Activated CD4-positive, CD25-positive, alpha-beta regulatory T cell treated with anti-CD3 and anti-CD28 coated beads, Interleukin-2, amount 50 U/mL, for 24 hours (primary cell): ENCODE measurements around the gene YWHAH.

Source experiments
- ATAC-seq, 2 donors: fragments of 150-1000 bp; cut with Tn5 transposase; one replicate each; pipeline ENCODE4 v1.10.0; 2021; ENCODE audit warnings: mild to moderate bottlenecking in 1 of 2, moderate library complexity in 1 of 2

The YWHAH gene

DNA sequence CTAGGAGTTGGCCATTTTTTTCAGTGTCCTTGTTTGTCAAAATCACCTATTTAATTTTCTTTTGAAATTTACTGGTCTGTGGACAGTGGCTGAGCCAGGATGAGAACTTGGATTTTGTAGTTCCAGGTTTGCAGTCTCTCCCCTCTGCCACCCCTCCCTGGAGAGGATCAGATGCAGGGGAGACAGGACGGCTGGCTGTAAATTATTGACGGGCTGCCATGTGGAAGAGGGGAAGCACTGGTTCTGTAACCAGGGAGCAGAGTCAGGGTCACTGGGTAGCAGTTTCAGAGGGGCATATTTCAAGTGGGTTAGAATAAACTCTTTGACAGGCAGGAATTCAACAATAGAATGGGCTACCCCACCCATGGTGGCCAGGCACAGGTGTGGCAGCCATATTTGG, 20.6 kb upstream of the YWHAH start:
- ATAC-seq: no peak

DNA sequence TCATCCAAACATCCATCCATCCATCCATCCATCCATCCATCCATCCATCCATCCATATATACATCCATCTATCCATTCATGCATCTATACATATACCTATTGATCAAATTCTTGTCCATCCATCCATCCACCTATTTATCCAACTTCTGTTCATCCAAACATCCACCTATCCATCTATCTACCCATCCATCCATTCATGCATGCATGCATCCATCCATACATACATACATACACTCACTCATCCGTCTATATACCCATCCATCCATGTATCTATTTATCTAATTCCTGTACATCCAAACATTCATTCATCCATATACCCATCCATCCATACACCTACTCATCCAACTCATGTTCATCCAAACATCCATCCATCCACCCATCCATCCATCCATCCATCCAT, 19.3 kb upstream of the YWHAH start:
- ATAC-seq: no peak

DNA sequence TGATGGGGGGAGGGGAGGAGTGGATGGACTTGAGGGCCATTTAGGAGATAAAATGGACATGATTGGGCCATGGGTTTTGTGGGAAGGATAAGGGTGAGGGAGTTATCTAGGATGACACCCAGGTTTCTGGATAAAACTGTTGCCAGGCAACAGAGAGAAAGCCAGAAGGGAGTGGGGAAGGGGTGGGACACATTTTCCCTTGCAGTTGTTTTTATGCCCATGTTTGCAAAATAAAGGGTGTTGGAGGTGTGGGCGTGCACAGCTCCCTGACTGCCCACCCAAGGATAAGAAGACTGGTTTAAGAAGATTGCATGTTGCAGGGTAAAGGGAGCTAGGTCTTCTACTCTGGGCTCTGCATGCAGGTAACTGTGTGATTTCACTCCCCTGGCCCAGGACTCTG, 18.3 kb upstream of the YWHAH start:
- no peak for ATAC-seq

DNA sequence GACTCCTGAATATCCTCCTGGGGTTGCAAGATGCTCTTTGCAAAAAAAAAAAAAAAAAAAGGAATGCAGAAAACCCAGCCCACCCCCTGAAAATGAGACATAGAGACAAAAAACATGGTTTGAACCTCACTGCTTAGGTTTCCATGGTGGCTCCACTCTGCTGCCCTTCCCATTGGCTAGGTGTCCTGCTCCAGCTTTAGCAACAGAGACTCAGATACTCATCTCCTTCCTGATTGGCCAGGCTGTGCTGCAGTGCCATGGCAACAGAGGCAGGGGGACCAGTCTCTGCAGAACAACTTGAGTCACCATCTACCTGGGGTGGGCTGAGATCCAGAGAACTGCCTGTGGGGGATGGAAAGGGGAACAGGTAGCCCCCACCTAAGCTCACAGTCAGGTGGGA, 17.4 kb upstream of the YWHAH start:
- no peak for ATAC-seq

DNA sequence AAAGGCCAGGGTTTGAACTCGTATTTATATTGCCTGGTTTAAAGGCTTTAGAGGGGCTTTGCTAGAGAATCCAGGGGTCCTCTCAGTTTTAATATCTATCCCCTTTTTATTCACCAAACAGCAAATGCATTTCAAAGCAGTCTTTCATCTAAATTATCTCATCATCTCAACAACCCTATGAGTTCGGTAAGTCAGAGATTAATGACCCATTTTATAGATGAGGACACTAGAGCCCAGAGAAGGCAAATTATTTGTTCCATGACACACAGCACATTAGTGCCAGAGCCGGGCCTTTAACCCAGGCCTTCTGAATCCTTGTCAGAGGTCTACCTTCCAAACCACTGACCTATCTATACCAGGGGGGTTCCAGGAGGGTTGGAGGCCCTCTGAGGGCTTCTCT, 16.8 kb upstream of the YWHAH start:
- ATAC-seq: no peak

DNA sequence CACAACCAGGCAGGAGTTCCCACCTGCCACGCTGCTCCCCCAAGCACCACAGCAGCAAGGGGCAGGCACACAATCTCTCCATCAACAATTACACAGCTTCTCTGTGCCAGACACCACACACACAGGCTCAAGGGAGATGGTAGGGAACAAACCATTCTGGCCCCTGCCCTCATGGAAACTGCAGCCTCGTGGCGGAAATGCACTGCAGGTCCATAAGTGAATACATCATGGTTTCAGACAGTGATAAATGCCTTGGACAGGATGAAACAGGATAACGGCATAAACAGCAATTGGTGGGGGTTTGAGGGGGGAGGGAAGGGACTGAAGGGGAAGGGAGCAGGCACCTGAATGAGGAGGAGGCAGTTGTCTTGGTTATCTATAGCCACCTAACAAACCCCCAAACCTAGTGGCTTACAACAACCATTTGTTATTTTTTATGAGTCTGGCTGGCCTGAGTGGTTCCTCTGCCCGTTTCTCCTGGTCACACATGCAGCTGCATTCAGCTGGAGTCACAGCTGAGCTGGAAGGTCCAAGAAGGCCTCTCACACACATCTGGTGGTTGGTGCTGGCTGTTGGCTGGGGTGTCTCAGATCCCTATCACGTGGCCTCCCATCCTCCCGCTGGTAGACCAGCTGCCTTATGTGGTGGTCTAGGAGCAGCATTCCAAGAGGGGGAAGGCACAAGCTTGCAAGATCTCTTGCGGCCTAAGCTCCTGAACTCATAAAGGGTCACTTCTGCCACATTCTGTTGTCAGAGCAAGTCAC, 15.0 kb upstream of the YWHAH start:
- no peak for ATAC-seq

DNA sequence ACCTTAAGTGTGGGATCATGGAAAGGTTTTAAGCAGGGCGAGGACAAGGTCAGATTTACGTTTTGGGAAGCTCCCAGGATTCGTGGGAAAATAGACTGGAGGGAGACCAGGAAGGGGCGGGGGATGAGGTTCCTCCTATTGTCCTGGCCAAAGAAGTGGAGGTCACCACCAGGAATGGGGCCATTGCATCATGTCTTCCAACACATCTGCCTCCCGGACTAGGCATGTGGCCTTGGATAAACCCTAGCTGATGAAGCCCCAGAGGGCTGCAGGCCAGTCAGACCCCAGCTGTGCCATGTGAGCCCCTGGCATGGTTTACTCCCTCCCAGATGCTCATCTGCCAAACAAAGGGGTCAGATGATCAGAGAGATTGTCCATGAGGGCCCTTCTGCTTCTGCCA, 11.5 kb upstream of the YWHAH start:
- no peak for ATAC-seq

DNA sequence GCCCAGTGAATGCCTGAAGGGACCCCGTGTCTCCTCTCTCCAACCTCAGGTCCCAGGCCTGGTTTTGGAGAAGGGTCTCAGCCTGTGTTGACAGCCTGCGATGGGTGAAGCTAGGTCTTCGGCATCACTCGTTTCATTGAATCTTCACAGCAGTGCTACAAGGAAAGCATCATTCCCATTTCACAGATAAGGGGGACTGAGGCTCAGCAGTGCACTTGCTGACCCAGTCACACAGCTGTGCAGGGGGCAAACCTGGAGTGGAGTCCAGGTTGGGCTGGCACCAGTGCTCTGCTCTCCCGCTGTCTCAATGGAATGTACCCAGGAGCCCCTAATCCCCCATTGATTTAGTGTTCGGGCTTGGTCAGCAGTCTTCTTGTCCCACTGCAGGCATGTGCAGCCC, 10.9 kb upstream of the YWHAH start:
- ATAC-seq: no peak

DNA sequence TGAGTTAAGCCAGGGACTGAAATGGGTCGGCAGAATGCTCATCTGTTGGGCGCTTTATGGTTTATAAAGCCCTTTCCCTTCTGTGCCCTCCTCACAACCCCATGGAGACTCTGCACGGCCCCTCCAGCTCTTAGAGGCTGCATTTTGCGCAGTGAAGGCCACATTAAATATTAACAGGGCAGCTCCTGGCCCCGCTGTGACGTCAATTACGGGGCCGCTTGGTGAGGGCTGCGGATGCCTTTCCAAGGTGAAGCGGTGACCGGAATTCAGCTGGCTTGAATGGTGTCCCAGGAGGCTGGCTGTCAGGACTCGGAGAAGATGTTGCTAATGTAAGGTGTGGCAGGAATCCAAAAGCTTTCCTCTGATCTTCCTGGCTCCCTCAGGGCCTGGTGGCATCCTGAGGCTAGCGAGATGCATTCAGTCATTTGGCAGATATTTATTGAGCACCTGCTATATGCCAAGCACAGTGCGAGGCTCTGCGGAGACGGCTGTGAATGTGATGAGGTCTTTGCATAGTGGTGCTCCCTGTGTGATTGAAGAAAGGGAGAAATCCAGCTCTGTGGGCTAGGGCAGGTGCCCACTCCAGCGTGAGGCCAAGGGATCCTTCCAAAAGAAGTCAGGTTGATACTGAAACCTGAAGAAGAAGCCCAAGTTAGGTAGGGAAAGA, 10.4 kb upstream of the YWHAH start:
- ATAC-seq: no peak

DNA sequence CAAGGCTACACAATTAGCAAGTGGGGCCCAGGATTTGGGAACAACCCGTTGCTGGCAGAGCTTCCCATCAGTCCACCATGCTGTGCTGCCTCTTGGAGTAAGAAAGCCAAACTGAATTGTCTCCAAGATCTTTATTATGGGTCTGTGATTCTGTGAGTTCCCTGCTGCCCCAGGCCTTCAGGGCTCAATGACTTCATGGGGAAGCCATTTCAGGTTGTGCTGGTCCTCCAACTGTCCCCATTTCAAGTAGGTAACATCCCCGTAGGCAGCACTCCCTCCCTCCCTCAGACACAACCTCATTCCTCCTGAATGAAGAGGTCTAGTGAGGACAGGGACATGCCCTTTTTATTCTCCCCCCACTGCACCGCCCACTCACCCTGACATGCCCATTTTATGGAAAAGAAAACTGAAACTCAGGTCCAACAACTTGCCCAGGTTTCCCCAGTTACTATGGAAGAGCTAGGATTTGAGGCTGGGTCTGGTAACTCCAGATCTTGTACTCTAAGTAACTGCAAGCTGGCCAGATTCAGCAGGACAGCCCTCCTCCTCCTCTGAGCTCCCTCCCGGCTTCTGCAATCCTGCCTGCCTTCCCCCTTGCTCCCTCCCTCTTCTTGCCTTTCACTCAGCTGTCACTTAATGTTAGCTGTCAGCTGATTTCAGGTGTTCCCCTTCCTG, 8.2 kb upstream of the YWHAH start:
- ATAC-seq: no peak

DNA sequence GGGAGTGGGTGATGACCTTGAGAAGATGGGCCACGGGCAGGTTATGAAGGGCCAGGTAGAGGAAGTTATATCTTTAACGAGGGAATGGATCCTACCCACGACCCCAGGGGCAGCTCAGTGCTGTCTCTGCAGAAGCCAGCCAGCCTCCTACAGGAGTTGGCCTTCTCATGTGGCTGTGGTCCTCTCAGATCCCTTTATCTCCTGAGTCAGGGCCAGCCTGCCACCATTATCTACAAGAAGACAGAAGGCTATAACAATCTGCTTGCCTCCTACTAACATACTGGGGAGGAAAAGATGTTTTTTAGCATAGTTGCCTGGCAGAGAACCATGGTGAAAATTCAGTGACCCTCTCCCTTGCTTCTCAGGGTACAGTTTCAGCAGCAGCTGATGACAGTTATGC, 7.0 kb upstream of the YWHAH start:
- ATAC-seq: no peak

DNA sequence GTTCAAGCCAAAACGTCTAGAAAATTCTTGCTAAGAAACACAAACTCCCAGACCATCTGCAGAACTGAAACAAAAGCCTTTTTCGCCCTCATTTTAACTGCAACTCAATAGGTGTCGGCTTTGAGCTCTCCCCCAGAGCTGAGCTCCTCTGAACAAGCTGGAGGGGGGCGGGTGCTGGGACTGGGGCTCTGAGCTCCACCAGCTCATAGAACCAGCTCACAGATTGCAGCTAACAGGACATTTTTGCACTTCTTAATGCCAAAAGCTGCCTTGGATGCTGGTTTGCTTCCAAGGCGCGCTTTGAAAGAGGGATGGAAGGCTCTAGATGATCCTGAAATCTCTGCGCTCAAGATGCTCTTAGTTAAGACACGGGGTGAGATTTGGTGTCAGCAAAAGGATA, 6.0 kb upstream of the YWHAH start:
- no peak for ATAC-seq

DNA sequence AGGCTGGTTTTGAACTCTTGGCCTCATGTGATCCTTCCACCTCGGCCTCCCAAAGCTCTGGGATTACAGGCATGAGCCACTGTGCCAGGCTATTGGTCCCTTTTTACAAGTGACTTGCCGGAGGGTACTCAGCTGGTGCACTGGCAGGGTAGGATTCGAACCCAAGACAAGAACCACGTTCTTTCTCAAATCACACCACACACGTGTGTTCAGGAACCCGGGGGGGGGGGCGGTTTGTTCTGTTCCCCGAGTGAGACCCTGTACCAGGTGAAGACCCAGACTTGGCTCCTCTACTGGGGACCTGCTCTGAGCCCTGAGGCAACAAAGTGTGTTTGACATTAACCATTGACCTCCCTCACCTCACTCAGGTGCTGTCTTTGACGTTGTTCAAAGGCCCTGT, 3.8 kb upstream of the YWHAH start:
- no peak for ATAC-seq

DNA sequence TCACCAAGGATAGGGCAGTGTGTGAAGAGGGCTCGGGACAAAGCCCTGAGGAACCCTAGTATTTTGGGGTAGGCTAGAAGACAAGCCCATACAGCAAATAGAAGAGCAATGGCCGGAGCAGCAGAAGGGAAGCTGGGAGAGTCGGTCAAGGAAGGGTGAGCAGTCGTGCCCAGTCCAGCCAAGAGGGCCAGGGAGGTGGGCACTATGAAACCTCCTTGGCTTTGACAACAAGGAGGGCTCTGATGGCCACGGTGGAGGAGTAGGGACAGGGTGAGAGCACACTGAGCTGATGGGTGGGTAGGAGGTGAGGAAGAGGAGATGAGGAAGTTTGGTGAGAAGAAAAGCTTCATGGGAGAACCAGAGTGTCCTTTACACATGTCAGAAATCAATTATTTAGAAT, 2.2 kb upstream of the YWHAH start:
- no peak for ATAC-seq

DNA sequence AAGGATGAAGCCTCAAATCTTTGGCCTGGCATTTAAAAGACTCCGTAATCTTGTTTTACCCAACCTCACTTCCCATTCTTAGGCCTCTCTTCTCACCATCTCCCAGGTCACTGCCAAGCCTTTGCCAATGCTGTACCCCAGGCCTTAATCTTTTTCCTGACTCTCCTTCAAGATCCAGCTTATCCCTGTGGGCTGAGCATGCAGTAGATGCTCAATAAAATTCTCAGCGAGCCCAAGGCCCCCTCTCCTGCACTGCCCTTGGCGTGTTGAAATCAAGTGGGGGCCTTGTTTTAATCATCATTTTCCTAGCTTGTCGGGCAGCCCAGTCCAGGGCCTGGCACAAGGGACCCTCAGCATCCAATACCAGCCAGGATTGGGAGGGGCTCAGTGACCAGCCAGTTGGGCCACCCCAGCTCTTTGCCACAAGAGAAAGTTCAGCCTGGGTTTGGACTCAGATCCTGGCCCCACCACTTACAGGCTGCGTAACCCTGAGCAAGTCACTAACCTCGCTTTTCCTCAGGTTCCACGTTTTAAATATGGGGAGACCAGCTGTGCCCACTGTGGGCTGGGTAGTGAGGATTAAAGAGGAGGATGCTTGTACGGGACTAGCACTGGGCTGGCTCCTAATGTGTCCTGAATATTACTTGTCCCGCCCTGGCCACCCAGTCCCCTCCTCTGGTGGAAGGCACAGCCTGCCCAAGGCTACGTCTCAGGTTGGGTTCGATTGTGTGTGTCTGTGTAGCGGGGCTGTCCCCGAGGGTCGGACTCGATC, 943 bp upstream of the YWHAH start:
- no peak for ATAC-seq

DNA sequence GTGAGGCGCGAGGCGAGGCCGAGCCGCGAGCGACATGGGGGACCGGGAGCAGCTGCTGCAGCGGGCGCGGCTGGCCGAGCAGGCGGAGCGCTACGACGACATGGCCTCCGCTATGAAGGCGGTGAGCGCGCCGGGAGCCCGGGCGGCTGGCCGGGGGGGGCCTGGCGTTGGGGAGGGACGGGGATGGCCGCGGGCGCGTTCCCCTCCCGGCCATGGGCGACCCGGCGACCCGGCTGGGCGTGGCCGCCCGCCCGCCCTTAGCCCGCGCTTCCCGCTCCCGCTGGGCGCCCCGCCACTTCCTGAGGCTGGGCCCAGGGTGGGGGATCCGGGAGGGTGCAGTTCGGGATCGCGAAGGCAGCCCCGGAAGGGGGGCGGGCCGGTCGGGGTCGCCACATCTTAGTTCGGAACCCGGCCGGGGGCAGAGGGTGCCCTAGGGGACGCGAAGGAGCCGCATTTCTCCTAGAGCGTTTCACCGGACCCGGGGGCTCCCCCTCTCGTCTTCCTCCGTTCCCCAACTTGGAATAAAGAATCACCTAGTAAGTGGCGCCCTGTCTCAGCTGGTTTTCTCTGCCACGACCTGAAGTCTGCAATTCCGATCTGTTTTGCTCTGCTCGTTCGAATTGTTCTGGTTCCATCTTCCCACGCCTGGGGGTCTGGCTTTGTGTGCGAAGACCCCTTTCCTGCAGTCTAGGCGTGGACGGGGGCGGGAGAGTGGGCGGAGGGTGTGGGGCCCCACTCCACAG, 536 bp downstream of the YWHAH start:
- ATAC-seq: peak; percentile 15 to 19

DNA sequence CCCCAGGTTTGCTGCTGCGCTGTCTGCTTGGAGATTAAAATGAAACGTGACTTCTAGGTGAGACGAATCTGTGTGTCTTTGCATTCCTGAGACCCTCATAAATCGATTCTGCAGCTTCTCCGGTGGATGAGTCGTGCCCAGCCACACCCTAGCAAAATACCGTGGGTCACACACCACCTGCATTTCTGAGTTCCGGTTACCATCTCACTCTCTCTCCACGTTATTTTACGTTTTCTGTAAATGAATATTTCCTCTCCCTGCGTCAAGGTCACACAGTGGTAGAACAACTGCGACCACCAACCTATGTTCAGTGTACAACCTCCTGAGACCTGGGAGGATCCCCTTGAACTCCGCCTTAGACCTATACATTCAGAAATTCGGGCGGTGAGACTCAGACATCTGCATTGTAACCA, 1.1 kb downstream of the YWHAH start:
- ATAC-seq: no peak

DNA sequence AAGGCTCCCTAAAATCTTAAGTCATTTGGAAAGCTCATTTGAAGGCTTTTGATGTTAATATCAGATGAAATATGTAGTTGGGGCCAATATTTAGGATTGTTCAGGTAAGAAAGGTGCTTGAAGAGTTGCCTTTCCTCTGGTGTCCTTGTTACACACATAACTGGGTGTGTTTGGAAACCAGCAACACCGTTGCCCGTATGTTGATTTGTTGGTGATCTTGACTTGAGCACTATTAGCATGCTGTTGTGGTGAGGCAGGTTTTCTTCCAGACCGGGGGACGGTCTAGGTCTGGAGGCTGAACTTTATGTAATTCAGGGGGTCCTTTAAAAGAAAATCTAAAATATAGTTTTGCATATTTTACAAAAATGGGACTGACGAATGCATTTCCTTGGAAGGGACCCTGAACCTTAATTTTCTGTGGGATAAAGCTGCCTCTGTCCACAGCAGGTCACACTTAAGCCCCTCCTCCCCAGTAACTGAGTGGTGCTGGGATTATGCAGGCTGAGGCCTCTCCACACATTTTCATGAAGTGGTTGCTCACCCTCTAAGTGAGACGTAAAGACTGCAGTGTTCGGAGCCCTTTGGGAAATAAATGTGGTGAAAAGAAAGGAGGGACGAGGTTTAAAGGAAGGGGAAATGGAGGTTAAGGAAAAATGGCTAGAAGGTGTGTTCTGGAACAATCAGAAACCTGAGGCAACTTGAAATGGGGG, 1.8 kb downstream of the YWHAH start:
- no peak for ATAC-seq

DNA sequence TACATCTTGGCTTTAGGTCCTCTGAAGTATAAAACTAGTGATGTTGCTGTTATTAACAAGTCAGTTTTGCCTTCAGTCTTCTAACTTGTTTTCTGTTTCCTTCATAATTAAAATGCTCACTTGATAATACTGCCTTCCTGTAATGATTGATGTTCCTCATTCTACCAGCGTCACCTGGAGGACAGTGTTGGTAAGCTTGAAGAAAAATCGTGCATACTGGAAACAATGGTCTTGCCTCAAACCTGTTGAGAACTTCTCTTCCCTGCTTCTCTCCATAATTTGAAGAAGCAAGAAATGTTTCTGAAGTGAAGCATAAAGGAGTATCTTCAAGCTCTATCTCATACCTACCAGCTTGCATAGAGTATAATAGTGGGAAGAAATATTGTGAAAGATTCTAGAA, 3.0 kb downstream of the YWHAH start:
- ATAC-seq: no peak

DNA sequence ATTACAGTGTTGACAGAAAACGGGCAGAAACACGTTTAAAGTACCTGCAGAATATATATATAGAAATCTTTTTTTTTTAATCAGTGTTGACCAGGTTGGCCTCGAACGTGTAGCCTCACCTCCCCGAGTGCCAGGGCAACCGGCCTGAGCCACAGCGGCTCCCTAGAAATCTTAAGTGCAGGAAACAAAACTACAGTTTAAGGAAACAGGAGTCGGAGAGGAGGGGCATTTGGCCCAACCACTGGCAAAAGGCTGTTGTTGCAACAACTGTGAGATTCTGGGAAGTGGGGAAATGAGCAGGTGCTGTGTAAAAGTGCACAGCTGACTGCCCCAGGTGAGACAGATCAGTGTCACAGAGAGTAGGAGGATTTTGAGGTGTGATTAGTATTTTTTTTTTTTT, 3.7 kb downstream of the YWHAH start:
- ATAC-seq: no peak

DNA sequence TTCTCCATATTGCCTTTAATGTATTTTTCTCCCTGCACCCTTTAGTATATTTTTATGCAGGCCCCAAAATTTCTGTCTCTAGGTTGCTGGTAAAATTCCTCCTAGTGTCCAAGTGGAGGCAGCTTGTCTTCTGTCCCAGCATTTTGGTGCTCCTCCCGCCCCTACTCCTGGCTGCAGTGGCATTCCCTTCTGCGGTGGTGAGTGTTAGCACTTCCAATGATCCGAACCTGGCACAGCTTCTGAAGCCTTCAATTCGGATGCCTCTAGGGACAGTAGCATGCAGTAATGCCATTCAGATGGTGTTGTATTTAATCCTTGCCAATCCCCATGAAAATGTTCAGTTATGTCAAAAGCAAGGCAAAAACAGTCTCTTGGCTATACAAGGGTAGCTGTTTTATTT, 5.9 kb downstream of the YWHAH start:
- no peak for ATAC-seq
